Gastrocnemius medialis (tissue), 4 donors: ENCODE results near the gene WASF2.

Experiments
- POLR2A ChIP-seq, 2 donors: fragments of 450-650 bp; IDR thresholded peaks; one replicate each; pipeline ENCODE4 v1.6.1; 2017; ENCODE audit warnings: antibody characterized with exemption in 2 of 2, mild to moderate bottlenecking in 2 of 2, moderate library complexity in 2 of 2
- TF ChIP-seq, protein P1 (sequence below), 5 experiments: fragments of 450-650 bp in 3 of 5; fragments of 200-600 bp in 2 of 5; sonication (generic) in 2 of 5; IDR thresholded peaks in 4 of 5; conservative IDR thresholded peaks in 1 of 5; 1 replicate in 4 of 5; 2 replicates in 1 of 5; pipeline ENCODE4 v1.5.1; 2016 to 2019; ENCODE audit warnings: antibody characterized with exemption in 5 of 5, mild to moderate bottlenecking in 3 of 5, moderate library complexity in 3 of 5

- TF ChIP-seq, protein P1, sequence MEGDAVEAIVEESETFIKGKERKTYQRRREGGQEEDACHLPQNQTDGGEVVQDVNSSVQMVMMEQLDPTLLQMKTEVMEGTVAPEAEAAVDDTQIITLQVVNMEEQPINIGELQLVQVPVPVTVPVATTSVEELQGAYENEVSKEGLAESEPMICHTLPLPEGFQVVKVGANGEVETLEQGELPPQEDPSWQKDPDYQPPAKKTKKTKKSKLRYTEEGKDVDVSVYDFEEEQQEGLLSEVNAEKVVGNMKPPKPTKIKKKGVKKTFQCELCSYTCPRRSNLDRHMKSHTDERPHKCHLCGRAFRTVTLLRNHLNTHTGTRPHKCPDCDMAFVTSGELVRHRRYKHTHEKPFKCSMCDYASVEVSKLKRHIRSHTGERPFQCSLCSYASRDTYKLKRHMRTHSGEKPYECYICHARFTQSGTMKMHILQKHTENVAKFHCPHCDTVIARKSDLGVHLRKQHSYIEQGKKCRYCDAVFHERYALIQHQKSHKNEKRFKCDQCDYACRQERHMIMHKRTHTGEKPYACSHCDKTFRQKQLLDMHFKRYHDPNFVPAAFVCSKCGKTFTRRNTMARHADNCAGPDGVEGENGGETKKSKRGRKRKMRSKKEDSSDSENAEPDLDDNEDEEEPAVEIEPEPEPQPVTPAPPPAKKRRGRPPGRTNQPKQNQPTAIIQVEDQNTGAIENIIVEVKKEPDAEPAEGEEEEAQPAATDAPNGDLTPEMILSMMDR (IDR thresholded peaks at IDR 0.05 in 4 of 5, conservative IDR thresholded peaks at IDR 0.05 in 1 of 5): no peak
- TF ChIP-seq POLR2A (IDR thresholded peaks at IDR 0.05): no peak
Measured at GRCh38 chr1:27359822-27360158, 130.2 kb downstream of the WASF2 start.
